H9 (cell line): ENCODE results near the gene SHH. TPM values are rescaled to one million over a fixed set of nuclear protein-coding genes. Genes with fewer than 3 reads are reported as not detected.

Experiments used
- DNase-seq: peaks from one replicate; pipeline ENCODE4 v3.0.0-alpha.2; 2017
- H2AFZ ChIP-seq: one replicate; pipeline ENCODE4 v1.6.1; 2013; ENCODE audit warnings: mild to moderate bottlenecking, low read length, control low read depth, moderate library complexity
- H2AK5ac ChIP-seq: 2 replicates; pipeline ENCODE4 v1.6.1; 2013; ENCODE audit warnings: low read length, control low read depth, mixed read lengths; ENCODE audit not compliant: insufficient read length
- H2BK120ac ChIP-seq: one replicate; pipeline ENCODE4 v1.6.1; 2013; ENCODE audit warnings: low read depth, mild to moderate bottlenecking, low read length, control low read depth, inconsistent platforms; ENCODE audit not compliant: poor library complexity, severe bottlenecking
- H2BK12ac ChIP-seq: 2 replicates; pipeline ENCODE4 v1.6.1; 2013; ENCODE audit warnings: low read length, control low read depth, mixed read lengths, low read depth; ENCODE audit not compliant: insufficient read length
- H2BK15ac ChIP-seq: 2 replicates; pipeline ENCODE4 v1.6.1; 2013; ENCODE audit warnings: low read depth, low read length, control low read depth
- H2BK20ac ChIP-seq: one replicate; pipeline ENCODE4 v1.6.1; 2013; ENCODE audit warnings: low read depth, mild to moderate bottlenecking, low read length, control low read depth, inconsistent platforms; ENCODE audit not compliant: poor library complexity, severe bottlenecking
- H2BK5ac ChIP-seq: 2 replicates; pipeline ENCODE4 v1.6.1; 2013; ENCODE audit warnings: low read length, control low read depth, mixed read lengths; ENCODE audit not compliant: insufficient read length
- H3K14ac ChIP-seq: 2 replicates; pipeline ENCODE4 v1.6.1; 2013; ENCODE audit warnings: low read length, control low read depth; ENCODE audit not compliant: insufficient read depth
- H3K18ac ChIP-seq: 2 replicates; pipeline ENCODE4 v1.6.1; 2013; ENCODE audit warnings: low read depth, mild to moderate bottlenecking, mixed read lengths, low read length, control low read depth; ENCODE audit not compliant: insufficient read length
- H3K23ac ChIP-seq: 2 replicates; pipeline ENCODE4 v1.6.1; 2013; ENCODE audit warnings: low read length, control low read depth, mixed read lengths, low read depth; ENCODE audit not compliant: insufficient read length
- H3K23me2 ChIP-seq: 2 replicates; pipeline ENCODE4 v1.6.1; 2013; ENCODE audit warnings: low read depth, mild to moderate bottlenecking, mixed read lengths, low read length, control low read depth; ENCODE audit not compliant: insufficient read length, poor library complexity, severe bottlenecking
- H3K27ac ChIP-seq: 2 replicates; pipeline ENCODE4 v1.5.1; 2013; ENCODE audit warnings: low read length, control low read depth, mixed read lengths, low read depth; ENCODE audit not compliant: insufficient read length
- H3K27me3 ChIP-seq: 2 replicates; pipeline ENCODE4 v1.6.1; 2013; ENCODE audit warnings: low read length, control low read depth, inconsistent platforms; ENCODE audit not compliant: insufficient read depth
- H3K4ac ChIP-seq: 2 replicates; pipeline ENCODE4 v1.6.1; 2013; ENCODE audit warnings: low read depth, mild to moderate bottlenecking, control low read depth, inconsistent platforms, low read length, moderate library complexity
- H3K4me1 ChIP-seq: 2 replicates; pipeline ENCODE4 v1.6.1; 2013; ENCODE audit warnings: low read length, control low read depth, inconsistent platforms; ENCODE audit not compliant: insufficient read depth
- H3K4me2 ChIP-seq: 2 replicates; pipeline ENCODE4 v1.6.1; 2013; ENCODE audit warnings: low read length, control low read depth, mixed read lengths; ENCODE audit not compliant: insufficient read length, insufficient read depth
- H3K56ac ChIP-seq: 2 replicates; pipeline ENCODE4 v1.6.1; 2013; ENCODE audit warnings: low read depth, mild to moderate bottlenecking, mixed read lengths, low read length, control low read depth; ENCODE audit not compliant: insufficient read length
- H3K79me1 ChIP-seq: 2 replicates; pipeline ENCODE4 v1.6.1; 2013; ENCODE audit warnings: low read depth, mild to moderate bottlenecking, moderate library complexity, low read length, control low read depth, inconsistent platforms; ENCODE audit not compliant: insufficient read depth, poor library complexity, severe bottlenecking
- H3K79me2 ChIP-seq: 2 replicates; pipeline ENCODE4 v1.6.1; 2013; ENCODE audit warnings: low read length, control low read depth, inconsistent platforms; ENCODE audit not compliant: insufficient read depth
- H3K9ac ChIP-seq: 2 replicates; pipeline ENCODE4 v1.6.1; 2013; ENCODE audit warnings: low read length, control low read depth, mixed read lengths; ENCODE audit not compliant: insufficient read length; ENCODE audit errors: extremely low read depth
- H3K9me3 ChIP-seq: one replicate; pipeline ENCODE4 v1.6.1; 2013; ENCODE audit warnings: low read depth, low read length, inconsistent platforms; ENCODE audit not compliant: control insufficient read depth
- H3T11ph ChIP-seq: one replicate; pipeline ENCODE4 v1.6.1; 2013; ENCODE audit warnings: mild to moderate bottlenecking, low read length, control low read depth, inconsistent platforms
- H4K20me1 ChIP-seq: one replicate; pipeline ENCODE4 v1.6.1; 2013; ENCODE audit not compliant: control insufficient read depth, insufficient read length, insufficient read depth
- H4K5ac ChIP-seq: 2 replicates; pipeline ENCODE4 v1.6.1; 2013; ENCODE audit warnings: low read depth, mild to moderate bottlenecking, mixed read lengths, low read length, control low read depth; ENCODE audit not compliant: insufficient read length
- H4K8ac ChIP-seq: replicated peaks from 2 replicates; pipeline ENCODE4 v1.6.1; 2013; ENCODE audit warnings: low read length, control low read depth, mixed read lengths, low read depth; ENCODE audit not compliant: insufficient read length
- H4K91ac ChIP-seq: 2 replicates; pipeline ENCODE4 v1.6.1; 2013; ENCODE audit warnings: low read depth, mild to moderate bottlenecking, moderate library complexity, mixed read lengths, low read length, control low read depth; ENCODE audit not compliant: insufficient read length
- H3K27ac Mint-ChIP-seq, 3 experiments: 2 replicates in 2 of 3; 3 replicates in 1 of 3; pipeline ENCODE4 v1.8.0; 2020 to 2021; ENCODE audit warnings: mixed read lengths in 3 of 3, mild to moderate bottlenecking in 1 of 3, moderate library complexity in 1 of 3
- H3K27me3 Mint-ChIP-seq: 2 replicates; pipeline ENCODE4 v1.8.0; 2021; ENCODE audit warnings: low read depth, mild to moderate bottlenecking, moderate library complexity, mixed read lengths
- H3K36me3 Mint-ChIP-seq, 3 experiments: 2 replicates in 2 of 3; 3 replicates in 1 of 3; pipeline ENCODE4 v1.8.0; 2020 to 2021; ENCODE audit warnings: low read depth in 3 of 3, mixed read lengths in 3 of 3; ENCODE audit not compliant: insufficient read depth in 1 of 3
- H3K4me1 Mint-ChIP-seq, 2 experiments: 2 replicates each; pipeline ENCODE4 v1.8.0; 2020; ENCODE audit warnings: mixed read lengths in 2 of 2
- H3K4me3 Mint-ChIP-seq, 2 experiments: 2 replicates in 1 of 2; 3 replicates in 1 of 2; pipeline ENCODE4 v1.8.0; 2020 to 2021; ENCODE audit warnings: mild to moderate bottlenecking in 2 of 2, mixed read lengths in 2 of 2, moderate library complexity in 1 of 2
- H3K9me3 Mint-ChIP-seq, 2 experiments: 2 replicates in 1 of 2; 3 replicates in 1 of 2; pipeline ENCODE4 v1.8.0; 2020; ENCODE audit warnings: mild to moderate bottlenecking in 2 of 2, mixed read lengths in 2 of 2, moderate library complexity in 1 of 2
- WGBS: extraction: QIAGEN DNeasy Blood & Tissue Kit; methylation state at CpG from one replicate; pipeline ENCODE4 v1.1.7; 2013; ENCODE audit warnings: missing lambda C conversion rate, low lambda C conversion rate, mixed read lengths; ENCODE audit not compliant: insufficient read length; ENCODE audit errors: extremely low coverage; 5-methylcytosine and 5-hydroxymethylcytosine counted together
- total RNA-seq: library from RNA; stranded (reverse); gene quantifications from 2 replicates; pipeline ENCODE4 v1.2.1, GENCODE V29; 2021
- TF ChIP-seq, protein P1 (sequence below): fragments of 200-600 bp; sonication (generic); conservative IDR thresholded peaks from 3 replicates; pipeline ENCODE4 v1.8.0; 2021; ENCODE audit warnings: antibody characterized with exemption, mild to moderate bottlenecking

SHH gene
- total RNA-seq, 1 experiment from 2014 or later, result 0.07 TPM

- Histone ChIP-seq H2BK15ac (no peak overlapping the region), H3K9me3 (no peaks in the 10 kb centered on the region), H3K79me1 (no peaks in the 10 kb centered on the region), H4K8ac (no peak overlapping the region), H3K4me2 (no peak overlapping the region), H2BK120ac (no peak overlapping the region), H3K79me2 (no peaks in the 10 kb centered on the region), H3K4ac (no peak overlapping the region), H4K91ac (no peak overlapping the region), H3K27me3 (no peaks in the 10 kb centered on the region), H3K18ac (no peak overlapping the region), H3K4me1 (no peaks in the 10 kb centered on the region), H2BK5ac (no peak overlapping the region), H2AFZ (no peak overlapping the region), H3T11ph (no peak overlapping the region), H3K27ac (no peak overlapping the region), H2AK5ac (no peak overlapping the region), H2BK20ac (no peak overlapping the region), H3K14ac (no peak overlapping the region), H4K20me1 (no peaks in the 10 kb centered on the region), H3K23me2 (no peaks in the 10 kb centered on the region), H3K56ac (no peak overlapping the region), H3K9ac (no peak overlapping the region), H4K5ac (no peak overlapping the region), H3K23ac (no peak overlapping the region), H2BK12ac (no peak overlapping the region)
- Mint-ChIP-seq H3K4me3 (no peak overlapping the region), H3K4me1 (no peaks in the 10 kb centered on the region; a peak in 1 of 4 replicates), H3K36me3 (no peaks in the 10 kb centered on the region), H3K27ac (no peak overlapping the region), H3K9me3 (no peaks in the 10 kb centered on the region), H3K27me3 (peaks cover 6% of the 10 kb centered on the region)
- TF ChIP-seq, protein P1, sequence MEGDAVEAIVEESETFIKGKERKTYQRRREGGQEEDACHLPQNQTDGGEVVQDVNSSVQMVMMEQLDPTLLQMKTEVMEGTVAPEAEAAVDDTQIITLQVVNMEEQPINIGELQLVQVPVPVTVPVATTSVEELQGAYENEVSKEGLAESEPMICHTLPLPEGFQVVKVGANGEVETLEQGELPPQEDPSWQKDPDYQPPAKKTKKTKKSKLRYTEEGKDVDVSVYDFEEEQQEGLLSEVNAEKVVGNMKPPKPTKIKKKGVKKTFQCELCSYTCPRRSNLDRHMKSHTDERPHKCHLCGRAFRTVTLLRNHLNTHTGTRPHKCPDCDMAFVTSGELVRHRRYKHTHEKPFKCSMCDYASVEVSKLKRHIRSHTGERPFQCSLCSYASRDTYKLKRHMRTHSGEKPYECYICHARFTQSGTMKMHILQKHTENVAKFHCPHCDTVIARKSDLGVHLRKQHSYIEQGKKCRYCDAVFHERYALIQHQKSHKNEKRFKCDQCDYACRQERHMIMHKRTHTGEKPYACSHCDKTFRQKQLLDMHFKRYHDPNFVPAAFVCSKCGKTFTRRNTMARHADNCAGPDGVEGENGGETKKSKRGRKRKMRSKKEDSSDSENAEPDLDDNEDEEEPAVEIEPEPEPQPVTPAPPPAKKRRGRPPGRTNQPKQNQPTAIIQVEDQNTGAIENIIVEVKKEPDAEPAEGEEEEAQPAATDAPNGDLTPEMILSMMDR, result no peak
- no peak for DNase-seq
- no CpG with 5 or more reads among the region's 5 CpGs for WGBS
Measured at GRCh38 chr7:155852426-155853301, 40.4 kb upstream of the SHH start.
